ENCODE results near the gene ORAI3.

Gene ORAI3

DNA sequence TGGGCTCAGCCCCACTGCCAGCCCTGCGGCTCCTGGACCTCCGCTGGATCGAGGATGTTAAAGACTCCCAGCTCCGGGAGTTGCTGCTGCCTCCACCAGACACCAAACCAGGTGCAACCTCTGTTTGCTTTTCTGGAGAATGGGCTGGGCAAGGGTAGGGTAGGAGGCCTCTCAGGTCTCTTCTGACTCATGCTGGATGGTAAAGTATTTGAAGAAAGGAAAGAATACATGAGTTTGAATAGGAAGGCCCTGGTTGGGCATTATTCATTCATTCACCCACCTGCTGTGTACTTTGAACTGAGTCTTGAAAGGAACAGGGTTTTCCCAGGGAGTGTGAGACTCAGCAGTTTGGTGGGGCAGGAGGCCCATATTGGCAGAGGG, 6.5 kb upstream of the ORAI3 start:
- DNase-seq (ENCODE audit: low spot score in 2 of 2) (no peak), ATAC-seq (replicated peaks; ENCODE audit: extremely low read depth, poor library complexity, severe bottlenecking) (no peak)
- Mint-ChIP-seq H3K27ac (ENCODE audit: low read depth) (peak overlapping the region; percentile 89), H3K27me3 (no peaks in the 10 kb centered on the region), H3K4me3 (peak overlapping the region; percentile 54), H3K36me3 (ENCODE audit: insufficient read depth) (peaks cover 6% of the 10 kb centered on the region), H3K4me1 (peaks cover 31% of the 10 kb centered on the region), H3K9me3 (no peaks in the 10 kb centered on the region)

DNA sequence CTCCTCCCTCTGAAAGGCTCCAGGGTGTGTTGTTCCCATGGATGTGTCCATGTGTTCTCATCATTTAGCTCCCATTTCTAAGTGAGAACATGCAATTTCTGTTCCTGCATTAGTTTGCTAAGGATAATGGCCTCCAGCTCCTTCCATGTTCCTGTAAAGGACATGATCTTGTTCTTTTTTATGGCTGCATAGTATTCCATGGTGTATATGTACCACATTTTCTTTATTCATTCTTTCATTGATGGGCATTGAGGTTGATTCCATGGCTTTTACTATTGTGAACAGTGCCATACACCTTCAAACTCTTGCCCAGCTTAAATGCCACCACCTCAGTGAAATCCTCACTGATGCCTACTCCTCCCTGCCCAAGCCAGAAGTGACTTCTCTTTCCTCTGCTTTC, 4.5 kb upstream of the ORAI3 start:
- Mint-ChIP-seq H3K36me3 (ENCODE audit: insufficient read depth) (peaks cover 6% of the 10 kb centered on the region), H3K4me1 (peaks cover 25% of the 10 kb centered on the region), H3K9me3 (no peaks in the 10 kb centered on the region), H3K27me3 (no peaks in the 10 kb centered on the region), H3K4me3 (no peak overlapping the region), H3K27ac (ENCODE audit: low read depth) (no peak overlapping the region)
- no peak for DNase-seq (ENCODE audit: low spot score in 2 of 2)
- no peak for ATAC-seq (replicated peaks; ENCODE audit: extremely low read depth, poor library complexity, severe bottlenecking)

DNA sequence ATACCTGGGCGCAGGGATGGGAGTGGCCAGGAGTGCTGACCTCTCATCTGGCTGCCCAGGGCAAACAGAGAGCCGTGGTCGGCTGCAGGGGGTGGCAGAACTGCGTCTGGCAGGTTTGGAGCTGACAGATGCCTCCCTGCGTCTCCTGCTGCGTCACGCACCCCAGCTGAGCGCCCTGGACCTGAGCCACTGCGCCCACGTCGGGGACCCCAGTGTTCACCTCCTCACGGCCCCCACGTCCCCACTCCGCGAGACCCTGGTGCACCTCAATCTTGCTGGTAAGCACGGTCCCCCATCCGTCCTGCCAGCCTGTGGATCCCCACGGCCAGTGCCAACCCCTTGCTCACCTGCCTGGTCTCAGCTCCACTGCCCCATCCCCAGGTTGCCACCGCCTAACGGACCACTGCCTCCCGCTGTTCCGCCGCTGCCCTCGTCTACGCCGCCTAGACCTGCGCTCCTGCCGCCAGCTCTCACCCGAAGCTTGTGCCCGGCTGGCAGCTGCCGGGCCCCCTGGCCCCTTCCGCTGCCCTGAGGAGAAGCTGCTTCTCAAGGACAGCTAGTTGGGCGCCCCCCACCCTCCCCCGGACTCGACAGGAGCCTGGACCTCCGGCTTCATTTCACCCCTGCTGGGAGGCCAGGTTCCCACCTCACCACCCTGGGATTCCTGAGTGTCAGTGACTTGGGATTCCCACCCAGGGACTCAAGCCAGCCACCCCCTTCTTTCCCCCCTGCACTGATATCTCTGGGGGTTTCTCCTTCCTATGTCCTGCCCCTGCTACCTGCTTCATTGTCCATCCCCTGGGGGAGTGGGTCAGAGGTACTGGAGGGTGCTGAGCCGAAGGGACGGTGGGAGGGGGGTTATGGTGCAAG, 2.0 kb upstream of the ORAI3 start:
- H3K27ac Mint-ChIP-seq (ENCODE audit: low read depth), result no peak overlapping the region

DNA sequence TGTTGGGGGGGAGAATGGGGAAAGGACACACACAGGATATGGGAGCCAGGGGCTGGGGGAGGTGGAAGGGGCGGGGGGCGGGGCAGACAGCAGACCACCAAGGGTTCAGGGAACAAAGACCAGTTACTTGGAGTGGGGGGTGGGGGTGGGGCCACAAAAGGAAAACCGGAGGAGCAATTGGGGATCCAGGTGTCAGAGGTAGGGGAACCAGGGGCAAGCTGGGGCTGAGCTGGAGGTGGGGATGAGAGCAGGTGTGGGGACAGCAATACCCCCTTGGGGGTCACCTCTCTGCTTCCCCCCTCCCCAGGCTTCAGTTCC, 1.4 kb upstream of the ORAI3 start:
- Mint-ChIP-seq H3K27ac (ENCODE audit: low read depth) (no peak overlapping the region), H3K27me3 (no peaks in the 10 kb centered on the region), H3K4me1 (peaks cover 25% of the 10 kb centered on the region), H3K9me3 (no peaks in the 10 kb centered on the region), H3K36me3 (ENCODE audit: insufficient read depth) (peaks cover 3% of the 10 kb centered on the region), H3K4me3 (peak overlapping the region; percentile 6)
- ATAC-seq (replicated peaks; ENCODE audit: extremely low read depth, poor library complexity, severe bottlenecking), result no peak
- DNase-seq (ENCODE audit: low spot score in 2 of 2), result no peak

More for the DNA sequence above, 2.0 kb upstream of the ORAI3 start:
- DNase-seq (ENCODE audit: low spot score in 2 of 2) (no peak), ATAC-seq (replicated peaks; ENCODE audit: extremely low read depth, poor library complexity, severe bottlenecking) (no peak)
- Mint-ChIP-seq H3K36me3 (ENCODE audit: insufficient read depth) (peaks cover 3% of the 10 kb centered on the region), H3K4me1 (peaks cover 30% of the 10 kb centered on the region), H3K9me3 (no peaks in the 10 kb centered on the region), H3K4me3 (no peak overlapping the region), H3K27me3 (no peaks in the 10 kb centered on the region)

DNA sequence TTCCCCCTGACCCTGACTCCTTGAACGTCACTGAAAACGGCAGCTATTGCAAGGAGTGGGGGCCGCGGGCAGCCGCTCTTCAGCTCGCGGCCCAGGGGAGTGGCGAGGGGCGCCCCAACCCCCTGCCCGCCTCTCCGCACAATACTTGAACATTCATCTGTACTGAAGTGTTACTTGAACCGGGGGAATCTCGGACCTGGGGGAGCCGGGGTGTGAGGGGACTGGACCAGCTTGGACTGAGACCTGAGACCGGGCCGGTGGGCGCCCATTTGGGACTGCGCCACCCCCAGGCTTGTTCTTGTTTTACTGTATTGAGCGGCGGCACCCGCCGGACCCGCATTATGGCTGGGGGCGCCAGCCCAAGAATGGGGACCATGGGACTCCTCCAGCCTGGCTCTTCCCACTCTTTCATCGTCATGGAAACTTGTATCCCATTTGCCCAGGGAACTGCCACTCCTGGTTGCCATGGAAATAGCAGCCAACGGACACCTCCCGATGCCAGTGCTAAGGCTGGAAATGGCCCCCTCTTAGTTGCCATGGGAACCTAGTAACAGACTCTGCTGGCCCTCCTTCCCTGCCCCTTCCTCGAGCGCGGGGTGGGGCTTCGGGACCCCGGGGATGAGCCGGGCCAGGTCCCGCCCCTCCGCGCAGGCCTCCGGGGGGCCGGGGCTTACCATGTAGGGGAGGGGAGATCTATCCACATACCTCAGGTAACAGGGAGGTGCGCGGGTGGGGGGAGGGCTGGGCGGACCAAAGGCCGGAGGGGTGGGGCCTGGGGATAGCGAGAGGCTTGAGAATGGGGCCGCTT, 805 bp upstream of the ORAI3 start:
- Mint-ChIP-seq H3K4me3 (peak overlapping the region; percentile 87), H3K27ac (ENCODE audit: low read depth) (no peak overlapping the region), H3K27me3 (no peaks in the 10 kb centered on the region), H3K9me3 (no peaks in the 10 kb centered on the region), H3K36me3 (ENCODE audit: insufficient read depth) (peaks cover 3% of the 10 kb centered on the region), H3K4me1 (peaks cover 20% of the 10 kb centered on the region)
- DNase-seq (ENCODE audit: low spot score in 2 of 2) (no peak), ATAC-seq (replicated peaks; ENCODE audit: extremely low read depth, poor library complexity, severe bottlenecking) (no peak)

DNA sequence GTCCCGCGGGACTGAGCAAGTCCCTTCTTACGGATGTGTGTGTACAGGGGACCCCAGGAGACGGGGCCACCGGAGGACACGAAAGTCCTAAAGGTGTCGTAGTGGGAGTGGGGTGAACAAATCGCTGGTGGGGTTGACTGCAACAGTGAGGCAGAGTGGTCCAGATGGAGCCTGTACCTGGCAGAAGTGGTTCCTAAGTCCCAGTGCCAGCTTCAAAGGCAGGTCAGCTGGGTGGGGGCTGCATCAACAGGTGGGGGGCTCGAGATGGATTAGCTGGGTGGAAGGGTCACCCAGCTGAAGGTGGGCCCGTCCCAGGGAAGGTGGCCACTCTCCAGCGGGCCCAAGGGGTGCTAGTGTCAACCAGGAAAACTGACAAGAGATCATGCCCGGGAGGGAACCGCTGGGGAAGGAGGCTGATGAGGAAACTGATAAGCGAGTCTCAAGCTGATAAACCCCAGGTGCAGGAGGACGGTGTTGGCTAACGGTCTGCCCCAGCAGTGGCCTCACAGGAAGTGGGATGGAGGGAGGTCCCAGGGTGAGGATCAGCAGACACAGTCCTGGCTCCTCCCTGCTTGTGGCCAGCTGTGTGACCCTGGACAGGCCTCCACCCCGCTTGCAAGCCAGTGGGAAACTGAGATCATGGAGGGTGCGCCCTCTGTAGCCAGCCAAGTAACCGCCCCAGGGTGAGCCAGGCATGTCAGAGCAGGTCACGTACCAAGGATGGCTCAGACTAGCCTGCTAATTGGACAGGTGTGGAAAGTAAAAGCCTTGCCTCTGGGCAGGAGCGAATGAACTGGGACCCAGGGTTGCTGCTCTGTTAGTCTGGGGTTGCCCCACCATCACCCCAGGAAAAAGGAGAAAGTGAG, 1.0 kb downstream of the ORAI3 start:
- no peaks in the 10 kb centered on the region for H3K9me3 Mint-ChIP-seq
- peaks cover 2% of the 10 kb centered on the region for H3K36me3 Mint-ChIP-seq (ENCODE audit: insufficient read depth)
- DNase-seq (ENCODE audit: low spot score in 2 of 2), result no peak
- H3K4me1 Mint-ChIP-seq, result peaks cover 27% of the 10 kb centered on the region
- no peaks in the 10 kb centered on the region for H3K27me3 Mint-ChIP-seq
- H3K27ac Mint-ChIP-seq (ENCODE audit: low read depth), result peak overlapping the region; percentile 94
- peak overlapping the region; percentile 87 for H3K4me3 Mint-ChIP-seq
- ATAC-seq (replicated peaks; ENCODE audit: extremely low read depth, poor library complexity, severe bottlenecking), result peak; percentile 12

DNA sequence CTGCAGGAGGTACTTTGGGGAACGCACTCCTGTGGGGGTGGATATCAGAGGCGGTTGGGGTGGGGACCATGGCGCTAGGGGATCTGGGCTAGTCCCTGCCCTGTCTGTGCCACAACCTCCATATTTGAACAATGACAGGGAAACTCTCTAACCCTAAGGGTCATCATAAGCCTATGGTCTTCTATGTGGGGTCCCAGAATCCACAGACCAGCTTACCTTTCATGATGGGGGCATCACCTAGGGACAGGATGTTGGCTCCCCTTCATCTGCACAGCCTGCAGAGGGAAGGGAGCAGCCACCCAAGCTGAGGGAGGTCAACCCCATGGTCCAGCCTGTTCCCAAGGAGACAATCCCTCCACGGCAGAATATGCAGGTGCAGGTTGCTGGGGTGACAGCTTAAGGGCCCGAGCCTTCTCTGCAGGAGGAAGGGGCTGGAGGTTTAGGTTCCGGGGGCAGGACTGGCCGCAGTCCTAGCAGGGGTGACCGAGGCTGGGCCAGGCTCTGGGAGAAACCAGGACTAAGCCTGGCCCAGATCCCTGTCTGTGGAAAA, 1.7 kb downstream of the ORAI3 start:
- Mint-ChIP-seq H3K36me3 (ENCODE audit: insufficient read depth) (peaks cover 2% of the 10 kb centered on the region), H3K9me3 (no peaks in the 10 kb centered on the region), H3K4me3 (peak overlapping the region; percentile 87), H3K27ac (ENCODE audit: low read depth) (peak overlapping the region; percentile 94), H3K27me3 (no peaks in the 10 kb centered on the region), H3K4me1 (peaks cover 27% of the 10 kb centered on the region)
- no peak for DNase-seq (ENCODE audit: low spot score in 2 of 2)
- no peak for ATAC-seq (replicated peaks; ENCODE audit: extremely low read depth, poor library complexity, severe bottlenecking)

DNA sequence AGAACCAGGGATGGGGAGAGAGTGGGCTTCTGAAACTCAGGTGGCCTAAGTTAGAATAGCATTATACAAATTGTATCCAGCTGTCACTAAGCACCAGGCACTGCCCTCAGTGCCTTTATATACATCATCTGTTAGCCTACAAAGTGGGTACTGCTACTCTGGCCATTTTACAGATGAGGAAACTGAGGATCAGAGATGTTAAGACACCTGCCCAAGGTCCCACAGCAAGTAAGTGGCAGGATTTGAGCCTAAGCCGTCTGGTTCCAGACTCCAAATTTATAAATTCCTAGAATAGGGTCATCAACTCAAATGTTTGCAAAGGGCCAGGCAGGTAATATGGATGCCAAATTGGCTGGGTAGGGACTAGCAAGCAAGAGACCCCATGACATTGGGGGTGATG, 2.3 kb downstream of the ORAI3 start:
- peaks cover 24% of the 10 kb centered on the region for H3K4me1 Mint-ChIP-seq
- H3K27ac Mint-ChIP-seq (ENCODE audit: low read depth), result no peak overlapping the region
- H3K9me3 Mint-ChIP-seq, result no peaks in the 10 kb centered on the region
- no peak for ATAC-seq (replicated peaks; ENCODE audit: extremely low read depth, poor library complexity, severe bottlenecking)
- no peaks in the 10 kb centered on the region for H3K27me3 Mint-ChIP-seq
- no peak for DNase-seq (ENCODE audit: low spot score in 2 of 2)
- H3K4me3 Mint-ChIP-seq, result no peak overlapping the region
- peaks cover 2% of the 10 kb centered on the region for H3K36me3 Mint-ChIP-seq (ENCODE audit: insufficient read depth)

DNA sequence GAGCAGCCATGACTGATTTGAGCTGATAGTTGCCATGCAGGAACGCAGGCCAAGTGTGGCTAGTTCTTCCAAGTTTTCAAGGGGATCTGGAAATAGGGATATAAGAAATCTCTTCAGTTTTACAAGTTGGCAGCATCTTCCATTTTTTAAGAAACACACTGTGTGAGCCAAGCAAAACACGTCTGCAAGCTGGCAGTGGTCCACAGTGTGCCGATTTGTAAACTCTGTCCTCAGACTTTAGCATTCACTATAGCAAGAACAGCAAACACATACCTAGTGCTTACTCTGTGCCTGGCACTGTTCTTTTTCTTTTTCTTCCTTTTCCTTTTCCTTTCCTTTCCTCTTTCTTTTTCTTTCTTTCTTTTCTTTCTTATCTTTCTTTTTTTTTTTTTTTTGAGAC, 2.9 kb downstream of the ORAI3 start:
- DNase-seq (ENCODE audit: low spot score in 2 of 2), result no peak
- no peak for ATAC-seq (replicated peaks; ENCODE audit: extremely low read depth, poor library complexity, severe bottlenecking)
- H3K9me3 Mint-ChIP-seq, result no peaks in the 10 kb centered on the region
- peak overlapping the region; percentile 85 for H3K27ac Mint-ChIP-seq (ENCODE audit: low read depth)
- H3K4me3 Mint-ChIP-seq, result no peak overlapping the region
- H3K4me1 Mint-ChIP-seq, result peaks cover 20% of the 10 kb centered on the region
- no peaks in the 10 kb centered on the region for H3K27me3 Mint-ChIP-seq
- no peaks in the 10 kb centered on the region for H3K36me3 Mint-ChIP-seq (ENCODE audit: insufficient read depth)

DNA sequence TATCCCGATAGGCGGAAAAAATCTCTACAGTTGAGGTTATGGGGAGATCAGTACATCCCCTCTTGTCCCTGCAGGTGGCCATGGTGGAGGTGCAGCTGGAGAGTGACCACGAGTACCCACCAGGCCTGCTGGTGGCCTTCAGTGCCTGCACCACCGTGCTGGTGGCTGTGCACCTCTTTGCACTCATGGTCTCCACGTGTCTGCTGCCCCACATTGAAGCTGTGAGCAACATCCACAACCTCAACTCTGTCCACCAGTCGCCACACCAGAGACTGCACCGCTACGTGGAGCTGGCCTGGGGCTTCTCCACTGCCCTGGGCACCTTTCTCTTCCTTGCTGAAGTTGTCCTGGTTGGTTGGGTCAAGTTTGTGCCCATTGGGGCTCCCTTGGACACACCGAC, 4.2 kb downstream of the ORAI3 start:
- H3K4me3 Mint-ChIP-seq, result no peak overlapping the region
- H3K4me1 Mint-ChIP-seq, result peaks cover 25% of the 10 kb centered on the region
- H3K27ac Mint-ChIP-seq (ENCODE audit: low read depth), result no peak overlapping the region
- no peak for DNase-seq (ENCODE audit: low spot score in 2 of 2)
- H3K36me3 Mint-ChIP-seq (ENCODE audit: insufficient read depth), result peaks cover 9% of the 10 kb centered on the region
- ATAC-seq (replicated peaks; ENCODE audit: extremely low read depth, poor library complexity, severe bottlenecking), result no peak
- H3K9me3 Mint-ChIP-seq, result no peaks in the 10 kb centered on the region
- no peaks in the 10 kb centered on the region for H3K27me3 Mint-ChIP-seq

DNA sequence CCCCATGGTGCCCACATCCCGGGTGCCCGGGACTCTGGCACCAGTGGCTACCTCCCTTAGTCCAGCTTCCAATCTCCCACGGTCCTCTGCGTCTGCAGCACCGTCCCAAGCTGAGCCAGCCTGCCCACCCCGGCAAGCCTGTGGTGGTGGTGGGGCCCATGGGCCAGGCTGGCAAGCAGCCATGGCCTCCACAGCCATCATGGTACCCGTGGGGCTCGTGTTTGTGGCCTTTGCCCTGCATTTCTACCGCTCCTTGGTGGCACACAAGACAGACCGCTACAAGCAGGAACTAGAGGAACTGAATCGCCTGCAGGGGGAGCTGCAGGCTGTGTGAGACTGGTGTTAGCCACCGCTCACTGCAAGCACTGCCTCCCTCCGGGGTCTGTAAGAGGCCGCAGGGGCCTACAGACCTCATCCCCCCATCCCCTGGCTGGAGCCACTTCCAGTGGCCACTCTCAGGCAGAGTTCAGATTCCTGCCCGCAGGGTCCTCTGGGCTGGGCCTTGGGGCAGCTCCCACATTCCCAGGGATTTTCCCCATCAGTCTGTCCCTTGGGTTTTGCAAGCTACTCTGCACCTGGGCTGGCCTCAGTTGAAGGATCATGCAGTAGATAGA, 4.8 kb downstream of the ORAI3 start:
- Mint-ChIP-seq H3K4me1 (peaks cover 30% of the 10 kb centered on the region), H3K36me3 (ENCODE audit: insufficient read depth) (peaks cover 12% of the 10 kb centered on the region), H3K27me3 (no peaks in the 10 kb centered on the region), H3K4me3 (no peak overlapping the region), H3K9me3 (no peaks in the 10 kb centered on the region), H3K27ac (ENCODE audit: low read depth) (no peak overlapping the region)
- ATAC-seq (replicated peaks; ENCODE audit: extremely low read depth, poor library complexity, severe bottlenecking) (peak; percentile 16), DNase-seq (ENCODE audit: low spot score in 2 of 2) (peak; percentile 45 to 46)

DNA sequence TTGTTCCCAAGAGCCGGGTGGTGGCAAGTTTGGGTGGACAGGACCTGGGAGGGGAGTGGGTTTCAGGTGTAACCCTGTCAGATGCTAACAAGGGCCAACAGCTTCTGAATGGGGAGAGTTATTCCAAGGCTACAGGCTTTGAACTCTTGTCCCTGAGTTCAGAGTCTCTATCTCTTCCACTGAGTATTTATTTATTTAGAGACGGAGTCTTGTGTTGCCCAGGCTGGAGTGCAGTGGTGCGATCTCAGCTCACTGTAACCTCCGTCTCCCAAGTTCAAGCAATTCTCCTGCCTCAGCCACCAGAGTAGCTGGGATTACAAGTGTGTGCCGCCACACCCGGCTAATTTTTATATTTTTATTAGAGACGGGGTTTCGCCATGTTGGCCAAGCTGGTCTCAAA, 6.1 kb downstream of the ORAI3 start:
- no peaks in the 10 kb centered on the region for H3K27me3 Mint-ChIP-seq
- peaks cover 21% of the 10 kb centered on the region for H3K36me3 Mint-ChIP-seq (ENCODE audit: insufficient read depth)
- peak overlapping the region; percentile 46 for H3K27ac Mint-ChIP-seq (ENCODE audit: low read depth)
- H3K4me3 Mint-ChIP-seq, result no peak overlapping the region
- H3K4me1 Mint-ChIP-seq, result peaks cover 37% of the 10 kb centered on the region
- no peak for ATAC-seq (replicated peaks; ENCODE audit: extremely low read depth, poor library complexity, severe bottlenecking)
- H3K9me3 Mint-ChIP-seq, result no peaks in the 10 kb centered on the region
- DNase-seq (ENCODE audit: low spot score in 2 of 2), result no peak
